ENCODE measurements around the gene VDAC1.

DNA sequence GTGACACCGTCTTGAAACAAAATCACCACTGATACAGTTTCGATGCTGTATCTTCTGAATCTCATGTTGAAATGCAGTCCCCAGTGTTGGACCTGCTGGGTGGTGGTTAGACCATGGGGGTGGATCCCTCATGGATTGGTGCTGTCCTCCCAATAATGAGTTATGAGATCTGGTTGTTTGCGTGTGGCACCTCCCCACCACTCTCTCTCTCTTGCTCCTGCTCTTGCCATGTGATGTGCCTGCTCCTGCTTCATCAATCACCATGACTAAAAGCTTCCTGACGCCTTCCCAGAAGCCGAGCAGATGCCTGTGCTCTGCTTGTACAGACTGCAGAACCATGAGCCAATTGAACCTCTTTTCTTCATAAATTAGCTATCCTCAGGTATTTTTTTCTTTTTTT, 21.1 kb downstream of the VDAC1 start:
- TF ChIP-seq CREB1 (IDR thresholded peaks at IDR 0.05; ENCODE audit: low read depth) (no peak), NFIC (IDR thresholded peaks at IDR 0.05) (no peak), MAX (IDR thresholded peaks at IDR 0.05) (no peak), RAD21 (IDR thresholded peaks at IDR 0.05; ENCODE audit: low read depth) (no peak), USF1 (IDR thresholded peaks at IDR 0.05) (no peak), YY1 (IDR thresholded peaks at IDR 0.05; ENCODE audit: low read depth) (no peak), FOXM1 (IDR thresholded peaks at IDR 0.05; ENCODE audit: borderline replicate concordance, low read depth) (no peak), TEAD4 (IDR thresholded peaks at IDR 0.05) (no peak), EGR1 (IDR thresholded peaks at IDR 0.05) (no peak), CEBPB (IDR thresholded peaks at IDR 0.05) (no peak), EP300 (IDR thresholded peaks at IDR 0.05; ENCODE audit: borderline replicate concordance) (no peak), ZBTB7A (IDR thresholded peaks at IDR 0.05; ENCODE audit: low read depth) (no peak), TAF1 (IDR thresholded peaks at IDR 0.05; ENCODE audit: low read depth) (no peak)
- TF ChIP-seq, protein P1, sequence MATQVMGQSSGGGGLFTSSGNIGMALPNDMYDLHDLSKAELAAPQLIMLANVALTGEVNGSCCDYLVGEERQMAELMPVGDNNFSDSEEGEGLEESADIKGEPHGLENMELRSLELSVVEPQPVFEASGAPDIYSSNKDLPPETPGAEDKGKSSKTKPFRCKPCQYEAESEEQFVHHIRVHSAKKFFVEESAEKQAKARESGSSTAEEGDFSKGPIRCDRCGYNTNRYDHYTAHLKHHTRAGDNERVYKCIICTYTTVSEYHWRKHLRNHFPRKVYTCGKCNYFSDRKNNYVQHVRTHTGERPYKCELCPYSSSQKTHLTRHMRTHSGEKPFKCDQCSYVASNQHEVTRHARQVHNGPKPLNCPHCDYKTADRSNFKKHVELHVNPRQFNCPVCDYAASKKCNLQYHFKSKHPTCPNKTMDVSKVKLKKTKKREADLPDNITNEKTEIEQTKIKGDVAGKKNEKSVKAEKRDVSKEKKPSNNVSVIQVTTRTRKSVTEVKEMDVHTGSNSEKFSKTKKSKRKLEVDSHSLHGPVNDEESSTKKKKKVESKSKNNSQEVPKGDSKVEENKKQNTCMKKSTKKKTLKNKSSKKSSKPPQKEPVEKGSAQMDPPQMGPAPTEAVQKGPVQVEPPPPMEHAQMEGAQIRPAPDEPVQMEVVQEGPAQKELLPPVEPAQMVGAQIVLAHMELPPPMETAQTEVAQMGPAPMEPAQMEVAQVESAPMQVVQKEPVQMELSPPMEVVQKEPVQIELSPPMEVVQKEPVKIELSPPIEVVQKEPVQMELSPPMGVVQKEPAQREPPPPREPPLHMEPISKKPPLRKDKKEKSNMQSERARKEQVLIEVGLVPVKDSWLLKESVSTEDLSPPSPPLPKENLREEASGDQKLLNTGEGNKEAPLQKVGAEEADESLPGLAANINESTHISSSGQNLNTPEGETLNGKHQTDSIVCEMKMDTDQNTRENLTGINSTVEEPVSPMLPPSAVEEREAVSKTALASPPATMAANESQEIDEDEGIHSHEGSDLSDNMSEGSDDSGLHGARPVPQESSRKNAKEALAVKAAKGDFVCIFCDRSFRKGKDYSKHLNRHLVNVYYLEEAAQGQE (IDR thresholded peaks at IDR 0.05; ENCODE audit: low read depth) = no peak
